ENCODE data around the gene BGN.

Gene BGN

DNA sequence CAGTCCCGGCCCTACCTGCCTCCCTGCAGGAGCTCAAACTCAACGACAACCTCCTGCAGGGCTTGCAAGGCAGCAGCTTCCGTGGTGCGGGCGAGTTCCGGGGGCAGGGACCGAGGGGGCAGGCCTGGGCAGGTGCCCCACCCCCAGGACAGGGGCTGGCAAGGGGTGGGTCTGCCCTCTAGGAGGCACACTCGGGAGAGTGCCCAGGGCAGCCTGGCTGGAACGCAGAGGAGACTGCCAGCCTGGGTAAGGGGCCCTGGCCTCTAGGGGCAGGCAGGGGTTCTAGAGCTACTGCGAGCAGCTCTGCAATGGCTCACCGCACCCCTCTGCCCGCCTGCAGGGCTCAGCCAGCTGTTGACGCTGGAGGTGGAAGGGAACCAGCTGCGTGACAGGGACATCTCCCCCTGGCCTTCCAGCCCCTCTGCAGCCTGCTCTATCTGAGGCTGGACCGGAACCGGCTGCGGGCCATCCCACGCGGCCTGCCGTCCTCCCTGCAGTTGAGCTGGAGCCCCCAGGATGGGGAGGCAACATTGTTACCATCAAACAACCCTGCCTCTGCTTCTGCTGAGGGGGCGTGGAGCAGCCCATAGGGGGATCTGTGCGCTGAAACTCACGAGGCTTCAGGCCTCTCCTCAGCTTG, 12.3 kb upstream of the BGN start:
- no peak for DNase-seq (ENCODE audit: low read depth in 3 of 3)

DNA sequence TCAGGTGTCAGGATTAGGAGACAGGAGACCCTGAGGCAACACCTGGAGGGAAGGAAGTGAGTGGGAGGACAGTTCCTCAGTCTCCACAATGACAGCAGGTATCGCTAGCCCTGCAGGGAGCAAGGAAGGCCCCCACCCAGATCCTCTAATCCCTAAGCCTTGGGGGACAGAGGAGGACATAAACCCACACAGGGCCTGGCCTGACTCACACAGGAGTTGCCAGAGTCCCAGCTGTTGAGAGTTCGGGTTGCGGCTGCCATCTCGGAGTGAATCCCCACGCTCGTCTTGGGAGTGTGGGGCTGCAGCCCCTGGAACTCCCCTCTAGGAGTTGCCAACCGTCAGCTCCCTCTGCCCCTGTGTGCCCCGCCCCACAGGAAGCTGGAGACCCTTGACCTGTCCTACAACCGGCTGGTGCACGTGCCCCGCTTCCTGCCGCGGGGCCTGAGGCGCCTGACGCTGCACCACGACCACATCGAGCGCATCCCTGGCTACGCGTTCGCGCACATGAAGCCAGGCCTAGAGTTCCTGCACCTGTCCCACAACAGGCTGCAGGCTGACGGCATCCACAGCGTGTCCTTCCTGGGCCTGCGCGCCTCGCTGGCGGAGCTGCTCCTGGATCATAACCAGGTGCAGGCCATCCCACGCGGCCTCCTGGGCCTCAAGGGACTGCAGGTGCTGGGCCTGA, 9.2 kb upstream of the BGN start:
- no peak for DNase-seq (ENCODE audit: low read depth in 3 of 3)

DNA sequence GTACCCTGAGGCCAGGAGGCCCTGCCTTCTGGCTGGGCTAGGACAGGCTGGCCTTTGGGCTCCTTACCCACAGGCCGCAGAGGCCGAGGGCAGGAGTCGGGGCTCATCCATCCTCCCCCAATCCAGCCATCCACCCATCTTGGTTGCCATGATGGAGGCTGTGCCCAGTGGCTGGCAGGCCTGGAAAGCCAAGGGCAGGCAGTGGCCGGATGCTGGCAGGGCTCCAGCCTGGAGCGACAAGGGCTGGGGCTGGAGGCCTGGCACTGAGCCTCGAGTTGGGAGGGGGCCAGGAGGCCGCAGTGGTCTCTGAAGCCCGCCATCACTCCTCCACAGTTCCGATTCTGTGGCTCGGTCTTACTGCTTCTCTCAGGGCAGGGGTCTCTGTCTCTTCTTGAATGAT, 8.6 kb upstream of the BGN start:
- DNase-seq (ENCODE audit: low read depth in 3 of 3), result no peak

DNA sequence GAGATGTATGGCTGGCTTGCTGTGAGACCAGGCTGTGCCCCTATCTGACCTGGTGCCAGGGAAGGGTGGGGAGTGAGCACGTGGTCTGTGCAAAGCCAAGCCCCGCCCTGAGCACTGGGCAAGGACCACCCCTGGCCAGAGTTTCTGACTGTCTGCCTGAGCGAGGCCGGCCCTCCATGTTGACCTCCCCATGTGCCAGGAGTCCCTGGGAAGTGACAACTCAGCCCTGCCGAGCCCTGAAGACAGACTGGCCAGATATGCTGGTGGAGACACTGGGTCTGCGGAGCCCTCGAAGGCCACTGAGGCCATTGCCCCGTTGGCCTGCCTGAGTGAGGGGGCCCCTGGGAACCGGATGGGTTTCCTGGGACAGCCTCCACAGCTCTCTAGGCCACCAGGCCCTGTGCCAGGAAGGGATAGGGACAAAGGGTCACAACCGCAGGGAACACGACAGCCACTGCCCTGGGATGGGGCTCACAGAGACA, 7.1 kb upstream of the BGN start:
- DNase-seq (ENCODE audit: low read depth in 3 of 3), result no peak

DNA sequence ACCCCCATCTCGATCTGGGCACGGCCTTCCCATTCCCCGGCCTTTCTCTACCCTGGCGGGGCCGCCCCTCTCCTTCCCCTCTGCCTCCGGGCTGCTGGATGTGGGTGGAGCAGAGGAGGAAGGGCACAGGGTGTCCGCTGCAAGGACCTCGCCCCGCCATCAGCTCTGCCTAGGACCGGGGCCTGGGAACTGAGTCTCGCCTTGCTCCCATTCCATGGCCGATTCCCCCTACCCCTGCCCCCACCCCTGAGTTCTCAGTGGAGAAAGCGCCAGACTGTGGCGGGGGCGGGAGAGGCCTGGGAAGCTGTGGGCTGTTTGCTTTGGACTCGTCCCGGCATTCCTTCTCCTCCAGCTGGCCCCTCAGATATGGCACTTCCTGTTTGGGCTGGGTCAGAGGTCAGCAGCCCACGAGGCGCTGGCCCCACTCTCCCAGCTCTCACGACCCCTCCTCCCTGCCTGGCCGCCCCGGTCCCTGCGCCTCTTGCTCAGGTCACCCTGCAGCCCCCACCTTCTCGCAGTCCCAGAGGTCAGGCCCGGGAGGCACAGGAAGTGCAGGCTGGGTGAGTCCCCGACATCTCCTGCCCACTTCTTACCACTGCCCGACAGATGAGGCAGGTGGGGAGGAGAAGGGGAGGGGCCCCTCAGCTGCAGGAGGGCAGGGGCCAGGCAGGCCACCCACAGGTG, 6.4 kb upstream of the BGN start:
- DNase-seq (ENCODE audit: low read depth in 3 of 3), result no peak

DNA sequence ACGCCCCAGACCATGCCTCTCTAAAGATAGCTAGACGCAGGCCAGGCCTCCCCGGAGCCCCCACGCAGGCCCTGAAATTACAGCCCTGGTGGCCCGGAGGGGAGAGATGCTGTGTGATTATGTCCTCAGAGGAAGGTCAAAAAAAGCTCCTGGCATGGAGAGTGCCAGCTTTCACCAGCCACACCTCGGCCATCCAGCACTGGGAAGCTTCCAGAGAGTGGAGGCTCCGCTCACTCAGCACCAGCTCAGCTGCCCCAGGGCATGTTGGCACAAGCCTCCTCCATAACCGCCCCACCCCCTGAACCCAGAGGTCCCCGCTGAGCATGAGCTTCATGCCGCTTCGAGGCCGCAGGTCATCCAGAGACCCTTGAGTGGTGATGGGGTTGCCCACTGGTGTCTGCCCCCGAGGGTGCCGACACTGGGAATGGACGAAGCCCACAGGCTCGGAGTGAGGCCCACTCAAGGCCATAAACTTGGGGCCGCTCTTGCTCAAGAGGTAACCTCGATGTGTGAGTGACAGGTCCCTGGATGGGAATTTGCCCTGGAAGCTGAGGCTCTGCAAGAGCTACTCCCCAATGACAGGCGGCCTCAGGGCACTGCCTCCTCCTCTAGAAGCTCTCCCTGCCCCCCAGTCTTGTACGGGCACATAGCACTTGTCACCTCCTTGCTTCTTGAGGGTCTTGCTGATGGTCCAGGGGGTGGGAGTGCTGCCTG, 4.4 kb upstream of the BGN start:
- DNase-seq (ENCODE audit: low read depth in 3 of 3), result no peak

DNA sequence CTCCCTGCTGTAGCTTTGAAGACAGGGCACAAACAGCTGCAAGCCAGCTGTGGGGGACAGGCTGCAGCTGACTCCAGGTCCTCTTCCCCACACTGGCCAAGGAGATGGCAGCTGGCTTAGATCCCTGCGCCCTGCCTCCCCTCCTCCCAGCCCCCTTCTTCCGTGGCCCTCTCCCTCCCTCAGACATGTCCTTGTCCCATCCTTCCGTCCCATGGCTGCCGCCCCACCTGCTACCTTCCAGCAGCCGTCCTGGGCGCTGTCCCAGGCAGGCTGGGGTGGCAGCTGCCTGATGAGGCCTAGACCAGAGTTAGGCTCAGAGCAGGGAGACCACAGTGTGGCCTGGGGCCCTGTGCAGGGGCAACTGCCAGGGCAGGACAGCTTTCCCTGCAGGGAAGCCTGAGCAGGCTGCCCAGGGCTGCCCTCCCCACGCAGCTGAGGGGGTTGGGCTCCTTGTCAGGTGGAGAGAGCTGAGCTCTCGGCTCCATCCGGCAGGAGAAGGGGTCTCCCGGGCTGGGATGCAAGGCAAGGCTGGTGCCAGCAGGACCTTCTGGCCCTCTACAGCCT, 3.3 kb upstream of the BGN start:
- no peak for DNase-seq (ENCODE audit: low read depth in 3 of 3)

DNA sequence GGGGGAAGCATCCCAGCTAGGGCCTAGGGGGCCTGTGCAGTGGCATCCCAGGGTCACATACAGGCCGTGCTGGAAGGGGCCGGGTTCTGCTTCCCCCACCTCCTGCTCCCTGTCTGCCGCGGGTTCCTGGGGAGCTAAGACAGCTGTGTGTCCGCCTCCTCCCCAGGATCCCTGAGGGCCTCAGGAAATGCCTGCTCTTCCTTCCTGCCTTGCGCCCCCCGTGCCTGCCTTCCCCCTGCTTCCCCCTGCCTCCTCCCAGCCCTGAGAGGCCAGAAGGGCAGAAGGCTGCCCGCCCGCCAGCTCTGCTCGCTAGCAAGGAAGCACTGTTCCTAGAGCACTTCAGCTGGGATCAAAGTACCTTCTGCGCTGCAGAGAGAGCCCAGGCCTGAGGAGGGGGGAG, 2.9 kb upstream of the BGN start:
- DNase-seq (ENCODE audit: low read depth in 3 of 3), result no peak

DNA sequence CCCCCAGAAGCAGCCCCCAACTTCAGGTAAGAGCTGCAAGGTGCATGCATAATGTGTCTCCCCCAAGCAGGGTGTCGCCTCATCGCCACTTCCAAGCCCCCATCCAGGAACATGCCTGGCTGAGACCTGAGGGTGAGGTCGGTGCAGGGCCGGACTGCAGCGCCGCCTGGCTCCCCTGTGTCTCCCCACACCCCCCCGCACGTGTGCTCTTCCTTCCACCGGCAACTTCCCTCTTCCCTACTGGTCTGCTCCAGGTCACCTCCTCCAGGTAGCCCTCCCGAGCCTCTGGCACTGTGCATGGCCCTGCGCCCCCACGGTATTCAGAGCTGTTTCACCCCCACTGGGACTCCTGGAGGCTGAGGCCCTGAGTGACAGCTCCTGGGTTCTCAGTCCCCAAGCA, 2.2 kb upstream of the BGN start:
- no peak for DNase-seq (ENCODE audit: low read depth in 3 of 3)

DNA sequence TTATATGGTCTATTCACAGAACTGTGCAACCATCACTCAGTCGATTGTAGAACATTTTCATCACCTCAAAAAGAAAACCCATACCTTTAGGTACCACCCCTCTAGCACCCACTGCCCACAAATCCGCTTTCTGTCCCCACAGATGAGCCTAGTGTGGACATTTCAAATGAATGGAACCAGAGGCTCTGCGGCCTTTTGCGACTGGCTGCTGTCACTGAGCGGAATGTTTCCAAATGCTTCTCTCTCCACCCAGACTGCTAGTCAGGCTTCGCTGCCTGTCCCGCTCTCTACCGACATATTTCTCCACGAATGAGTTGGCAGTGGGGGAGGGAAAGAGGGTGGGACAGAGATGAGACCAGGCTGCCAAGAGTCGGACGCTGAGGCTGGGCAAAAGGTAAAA, 1.7 kb upstream of the BGN start:
- DNase-seq (ENCODE audit: low read depth in 3 of 3), result no peak

DNA sequence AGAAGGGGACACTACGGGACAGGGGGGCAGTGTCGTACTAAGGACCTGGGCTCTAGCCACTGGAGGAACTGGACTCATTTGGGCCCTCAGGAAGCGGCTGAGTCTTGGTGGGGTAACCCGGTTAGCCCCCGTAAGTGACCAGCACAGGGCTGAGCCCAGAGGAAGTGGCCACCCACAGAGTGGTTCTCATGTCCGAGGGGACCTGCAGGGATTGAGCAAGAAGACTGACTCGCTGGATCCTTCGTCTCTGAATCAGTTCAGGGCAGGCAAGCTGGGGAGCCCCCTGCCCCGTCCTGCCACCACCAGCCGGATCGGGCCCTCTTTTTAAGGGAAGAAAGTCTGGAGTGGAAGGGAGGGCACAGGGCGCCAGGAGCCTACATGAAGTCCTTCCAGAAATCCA, 719 bp upstream of the BGN start:
- no peak for DNase-seq (ENCODE audit: low read depth in 3 of 3)

DNA sequence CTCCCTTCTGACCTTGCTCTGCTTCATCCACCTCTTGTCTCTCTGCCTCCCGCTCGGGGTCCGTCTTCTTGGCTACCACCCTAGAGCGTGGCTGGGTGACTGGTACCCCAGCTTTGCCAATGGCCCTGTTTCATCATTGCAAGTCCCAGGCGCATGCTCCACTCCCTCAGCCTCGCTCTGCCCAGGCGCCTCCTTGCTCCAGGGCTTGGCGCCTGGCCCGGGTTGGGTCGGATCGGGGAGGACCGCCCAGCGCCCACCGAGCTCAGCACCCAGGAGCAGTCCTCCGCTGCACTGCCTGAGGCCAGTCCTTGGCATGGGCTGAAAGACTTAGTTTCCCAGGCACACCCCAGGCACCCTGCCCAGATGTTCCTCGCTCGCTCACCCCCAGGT, 577 bp downstream of the BGN start:
- no peak for DNase-seq (ENCODE audit: low read depth in 3 of 3)

DNA sequence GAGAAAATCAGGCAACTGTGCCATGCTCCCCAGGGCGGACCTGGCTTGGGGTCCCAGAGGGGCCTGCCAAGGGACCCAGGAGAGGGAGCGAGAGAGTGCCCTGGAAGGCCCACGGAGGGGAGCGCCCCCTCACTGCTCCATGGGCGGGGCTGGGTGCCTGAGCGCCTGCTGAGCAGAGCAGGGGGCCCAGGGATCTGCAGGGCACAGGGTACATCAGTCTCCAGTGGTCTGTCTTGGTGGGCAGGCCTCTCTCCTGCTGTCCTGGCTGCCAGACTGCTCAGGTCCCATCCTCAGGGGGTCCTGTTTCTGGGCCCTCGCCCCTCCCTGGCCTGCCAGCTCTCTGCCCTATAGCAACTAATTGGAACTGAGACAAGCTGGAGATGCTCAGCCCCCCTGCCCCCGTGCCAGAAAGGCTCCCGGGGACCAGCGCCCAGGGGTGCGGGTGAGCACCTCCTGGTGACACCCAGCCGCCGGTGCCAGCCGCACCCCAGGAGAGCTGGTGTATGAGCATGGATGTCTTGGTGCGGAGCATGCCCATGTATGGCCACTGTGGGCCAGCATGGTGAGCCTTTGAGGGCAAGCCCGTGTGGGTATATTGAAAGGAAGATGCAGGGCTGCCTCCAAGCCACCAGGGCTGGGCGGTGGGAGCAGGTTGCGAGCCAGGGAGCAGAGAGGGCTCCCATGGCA, 1.3 kb downstream of the BGN start:
- DNase-seq (ENCODE audit: low read depth in 3 of 3), result no peak

DNA sequence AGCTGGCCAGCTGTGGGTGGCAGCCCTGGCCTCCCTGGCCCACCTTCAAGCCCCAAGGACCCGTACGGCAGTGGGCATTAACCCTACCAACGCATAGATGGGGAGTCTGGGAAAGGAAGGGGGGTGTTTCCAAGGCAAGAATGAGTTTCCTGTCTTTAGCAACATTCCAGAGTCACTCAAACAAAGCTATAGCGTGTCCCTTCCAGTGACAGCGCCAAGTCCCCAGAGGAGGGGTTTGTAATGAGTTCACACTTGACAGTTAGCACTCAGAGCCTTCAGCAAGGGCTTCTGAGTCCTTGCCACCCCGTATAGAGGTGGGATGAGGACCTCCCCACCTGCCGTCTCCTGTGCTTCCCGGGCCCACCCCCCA, 1.8 kb downstream of the BGN start:
- DNase-seq (ENCODE audit: low read depth in 3 of 3), result no peak

DNA sequence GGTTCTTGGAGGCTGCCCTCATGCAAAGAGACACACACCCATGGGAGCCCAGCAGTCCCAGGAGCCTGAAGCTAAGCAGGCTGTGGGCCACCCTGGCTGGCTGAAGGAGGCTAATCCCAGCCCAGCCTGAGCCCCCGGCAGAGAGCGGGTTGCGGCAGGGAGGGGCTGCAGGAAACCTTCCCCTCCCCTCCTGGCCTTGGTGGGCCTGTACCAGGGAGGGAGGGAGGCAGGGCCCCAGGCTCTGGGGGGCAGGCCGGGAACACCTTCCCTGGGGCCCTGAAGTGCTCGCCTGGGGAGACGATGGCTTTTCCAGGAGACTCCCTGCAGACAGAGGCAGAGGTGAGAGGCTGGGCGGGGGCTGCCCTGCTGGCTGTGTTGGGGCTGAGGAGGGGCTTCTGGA, 3.7 kb downstream of the BGN start:
- no peak for DNase-seq (ENCODE audit: low read depth in 3 of 3)

DNA sequence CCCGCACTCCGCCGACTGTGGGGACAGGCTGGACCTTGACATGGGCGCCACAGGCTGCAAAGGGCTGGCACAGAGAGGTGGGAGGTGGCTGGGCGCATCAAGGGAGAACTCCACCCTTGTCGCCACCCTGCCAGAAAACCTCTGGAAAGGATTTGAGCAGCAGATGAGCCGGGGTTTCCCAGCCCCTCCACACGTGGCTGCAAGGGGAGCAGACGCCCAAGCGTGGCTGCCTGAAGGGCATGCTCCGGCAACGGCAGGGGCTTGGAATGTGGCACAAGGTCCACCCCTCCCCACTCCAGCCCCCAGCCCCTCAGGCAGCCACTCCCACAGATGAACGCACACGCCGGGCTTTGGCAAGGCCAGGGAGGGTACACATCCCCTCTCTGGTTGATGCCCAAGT, 4.6 kb downstream of the BGN start:
- no peak for DNase-seq (ENCODE audit: low read depth in 3 of 3)

DNA sequence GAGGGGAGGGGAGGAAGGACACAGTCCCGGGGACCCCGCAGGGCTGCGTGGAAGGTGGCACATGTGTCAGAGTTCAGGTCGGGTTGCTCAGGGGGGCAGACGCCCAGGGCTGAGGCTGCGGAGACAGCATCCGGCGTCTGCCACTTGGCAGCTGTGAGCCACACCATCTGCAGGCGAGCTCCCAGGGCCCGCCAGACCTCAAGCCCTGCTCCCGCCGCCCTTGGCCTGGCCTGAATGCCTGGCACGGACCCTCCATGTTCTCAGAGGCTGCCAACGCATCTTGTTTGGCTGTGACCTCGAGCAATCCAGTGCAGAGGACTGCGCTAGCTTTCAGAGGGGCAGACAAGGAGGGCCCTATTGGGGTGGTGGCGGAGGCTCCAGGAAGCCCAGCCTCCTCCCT, 5.1 kb downstream of the BGN start:
- no peak for DNase-seq (ENCODE audit: low read depth in 3 of 3)

DNA sequence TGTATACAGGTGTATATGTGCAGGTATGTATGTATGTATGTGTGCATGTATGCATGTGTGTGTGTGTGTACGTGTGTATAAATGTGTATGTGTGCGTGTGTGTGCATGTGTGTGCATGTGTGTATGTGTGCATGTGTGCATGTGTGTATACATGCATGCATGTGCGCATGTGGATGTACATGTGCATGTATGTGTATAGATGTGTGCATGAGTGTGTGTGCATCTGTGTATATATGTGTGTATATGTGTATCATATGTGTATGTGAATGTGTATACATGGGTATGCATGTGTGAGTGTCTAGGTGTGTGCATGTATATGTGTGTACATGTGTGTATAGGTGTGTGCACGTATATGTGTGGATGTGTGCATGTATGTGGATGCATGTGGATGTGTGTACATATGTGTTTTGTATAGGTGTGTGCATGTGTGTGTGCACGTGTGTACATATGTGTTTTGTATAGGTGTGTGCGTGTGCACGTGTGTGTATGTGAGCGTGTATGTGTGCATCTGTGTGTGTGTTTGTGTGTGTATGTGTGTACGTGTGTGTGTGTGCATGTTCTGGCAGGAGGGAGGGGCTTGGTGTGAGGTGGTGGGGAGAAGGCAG, 6.0 kb downstream of the BGN start:
- no peak for DNase-seq (ENCODE audit: low read depth in 3 of 3)

DNA sequence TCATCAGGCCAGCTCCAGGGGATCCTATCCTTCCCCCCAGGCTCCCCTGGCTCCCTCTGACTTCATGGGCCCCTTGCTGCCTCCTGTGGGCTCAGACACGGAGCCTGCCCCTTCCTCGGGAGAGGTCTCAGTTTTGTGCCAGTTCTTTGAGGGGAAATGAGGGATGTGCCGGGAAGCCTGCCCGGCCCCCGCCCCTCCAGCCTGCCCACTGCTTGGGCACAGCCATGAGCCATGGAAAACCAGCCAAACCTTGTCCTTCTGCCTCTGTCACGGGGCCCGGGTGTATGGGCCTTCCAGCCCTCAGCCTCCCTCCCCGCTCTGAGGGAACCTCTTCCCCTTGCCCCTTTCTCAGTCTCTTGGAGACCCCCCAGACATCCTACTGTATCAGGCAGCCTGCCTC, 6.8 kb downstream of the BGN start:
- DNase-seq (ENCODE audit: low read depth in 3 of 3), result no peak

DNA sequence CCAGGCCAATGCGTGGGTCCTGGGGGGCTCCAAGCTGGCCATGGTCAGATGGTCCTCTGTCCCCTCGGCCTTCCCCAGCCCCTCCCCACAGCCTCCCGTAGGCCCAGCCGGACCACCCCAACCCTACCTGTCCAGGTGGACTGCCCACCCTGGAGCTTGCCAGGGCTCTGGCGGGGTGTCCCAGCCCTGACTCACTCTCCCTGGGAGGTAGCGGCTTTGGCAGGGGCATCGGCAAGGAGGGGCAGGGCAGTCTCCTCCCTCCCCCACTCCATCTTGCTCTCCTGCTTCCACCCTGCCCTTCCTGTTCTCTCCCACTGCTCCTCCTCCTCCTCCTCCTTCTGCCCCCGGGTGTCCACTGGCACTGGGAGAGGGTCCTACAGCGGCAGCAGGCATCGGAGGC, 7.4 kb downstream of the BGN start:
- no peak for DNase-seq (ENCODE audit: low read depth in 3 of 3)

DNA sequence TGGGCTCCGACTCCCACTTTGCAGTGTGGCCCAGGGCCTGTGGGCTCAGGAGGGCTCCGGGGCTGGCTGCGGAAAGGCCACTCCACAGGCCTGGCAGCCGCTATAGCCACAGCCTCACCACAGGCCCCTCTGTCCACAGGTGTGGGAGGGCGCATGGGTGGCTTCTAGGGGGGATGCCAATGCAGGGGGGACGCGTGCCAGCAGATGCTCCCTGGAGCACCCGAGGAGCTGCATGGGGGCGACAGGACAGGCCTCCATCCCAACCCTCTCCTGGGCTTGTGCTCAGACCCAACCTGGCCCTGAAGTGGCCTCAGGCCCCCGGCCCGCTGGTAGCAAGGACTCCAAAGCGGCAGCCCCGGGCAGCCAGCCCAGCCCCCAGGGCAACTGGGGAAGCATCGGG, 8.0 kb downstream of the BGN start:
- DNase-seq (ENCODE audit: low read depth in 3 of 3), result no peak
